Smooth muscle cell (in vitro differentiated cells): Measurements from ENCODE around the gene WWOX. TPM values are rescaled to one million over a fixed set of nuclear protein-coding genes. Genes with fewer than 3 reads are reported as not detected.
A peak's percentile ranks its signal among the peaks of the same experiment; 100 is the strongest.

Experiments used
- DNase-seq: peaks from one replicate; lab custom pipeline; 2025; ENCODE audit not compliant: unreplicated experiment; lab: John Stamatoyannopoulos, UW
- H2AFZ ChIP-seq: fragments of 200-600 bp; sonication (generic); 2 replicates; pipeline ENCODE4 v1.6.0; 2016; ENCODE audit warnings: antibody characterized with exemption, low read depth, mild to moderate bottlenecking
- H3F3A ChIP-seq: fragments of 200-600 bp; sonication (generic); 2 replicates; pipeline ENCODE4 v1.6.0; 2017; ENCODE audit warnings: antibody characterized with exemption, low read depth
- H3K27ac ChIP-seq: fragments of 200-600 bp; sonication (generic); 2 replicates; pipeline ENCODE4 v1.5.1; 2016; ENCODE audit warnings: low read depth, mild to moderate bottlenecking
- H3K27me3 ChIP-seq: fragments of 200-600 bp; sonication (generic); 2 replicates; pipeline ENCODE4 v1.6.1; 2016; ENCODE audit warnings: low read depth, mild to moderate bottlenecking
- H3K36me3 ChIP-seq: fragments of 200-600 bp; sonication (generic); 2 replicates; pipeline ENCODE4 v1.5.1; 2016; ENCODE audit warnings: low read depth
- H3K4me1 ChIP-seq: fragments of 200-600 bp; sonication (generic); 2 replicates; pipeline ENCODE4 v1.5.1; 2016; ENCODE audit warnings: low read depth
- H3K4me2 ChIP-seq: fragments of 200-600 bp; sonication (generic); 2 replicates; pipeline ENCODE4 v1.6.0; 2016; ENCODE audit warnings: mild to moderate bottlenecking
- H3K4me3 ChIP-seq: fragments of 200-600 bp; sonication (generic); 2 replicates; pipeline ENCODE4 v1.5.1; 2016; ENCODE audit warnings: mild to moderate bottlenecking
- H3K79me2 ChIP-seq: fragments of 200-600 bp; sonication (generic); 2 replicates; pipeline ENCODE4 v1.6.0; 2016; ENCODE audit warnings: low read depth, mild to moderate bottlenecking
- H3K9ac ChIP-seq: fragments of 200-600 bp; sonication (generic); 2 replicates; pipeline ENCODE4 v1.6.0; 2016; ENCODE audit warnings: low read depth
- H3K9me3 ChIP-seq: fragments of 200-600 bp; sonication (generic); replicated peaks from 2 replicates; pipeline ENCODE4 v1.5.1; 2016; ENCODE audit warnings: low read depth
- H4K20me1 ChIP-seq: fragments of 200-600 bp; sonication (generic); 2 replicates; pipeline ENCODE4 v1.6.0; 2016; ENCODE audit warnings: low read depth
- WGBS: methylation state at CpG from one replicate; pipeline ENCODE4 v1.1.7; 2016; ENCODE audit warnings: low lambda C conversion rate; 5-methylcytosine and 5-hydroxymethylcytosine counted together
- polyA plus RNA-seq: library from polyadenylated mRNA; unstranded; fragments of >200 nt; fragmentation: Nextera tagmentation; extraction: Ambion mirVana; gene quantifications from 2 replicates; pipeline ENCODE4 v1.2.1, GENCODE V29; 2016
- total RNA-seq: library from RNA; depleted of rRNA; stranded (reverse); fragments of >200 nt; gene quantifications from 2 replicates; pipeline ENCODE4 v1.2.3, GENCODE V29; 2014
- TF ChIP-seq, protein P1 (sequence below): fragments of 200-600 bp; sonication (generic); IDR thresholded peaks from 2 replicates; pipeline ENCODE4 v1.5.1; 2017; ENCODE audit warnings: borderline replicate concordance, mild to moderate bottlenecking, antibody characterized with exemption; ENCODE audit not compliant: insufficient read depth, poor library complexity, severe bottlenecking

WWOX gene
- total and polyA plus RNA-seq, 2 experiments from 2014 or later = 7.5 to 14.0 TPM

DNA sequence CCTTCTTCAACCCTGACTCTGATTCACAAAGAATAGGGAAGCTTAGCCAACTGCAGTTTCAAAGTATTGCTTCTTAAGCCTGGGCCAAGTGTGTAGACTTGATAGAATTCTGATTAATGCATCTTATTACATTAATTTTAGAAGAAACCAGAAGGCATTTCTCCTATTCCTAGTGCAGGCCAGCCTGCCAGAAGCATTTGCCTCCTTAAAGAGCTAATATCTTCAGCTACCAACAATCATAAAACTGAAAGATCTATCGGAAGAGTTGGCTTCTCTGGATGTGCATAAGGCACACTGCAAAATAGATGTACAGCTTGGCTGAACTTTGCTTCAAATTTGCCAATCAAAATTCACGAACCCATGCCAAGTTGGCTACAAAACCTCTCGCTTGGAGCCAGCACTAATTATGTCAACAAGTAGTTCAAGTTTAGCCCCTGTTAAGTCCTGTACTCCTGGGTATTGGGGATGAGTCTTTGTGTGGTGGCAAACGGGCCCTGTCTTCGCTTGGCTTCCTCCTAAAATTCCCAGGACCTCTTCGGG lies 717.8 kb downstream of the WWOX start:
- peak overlapping the region; percentile 34 for H3K4me2 ChIP-seq

DNA sequence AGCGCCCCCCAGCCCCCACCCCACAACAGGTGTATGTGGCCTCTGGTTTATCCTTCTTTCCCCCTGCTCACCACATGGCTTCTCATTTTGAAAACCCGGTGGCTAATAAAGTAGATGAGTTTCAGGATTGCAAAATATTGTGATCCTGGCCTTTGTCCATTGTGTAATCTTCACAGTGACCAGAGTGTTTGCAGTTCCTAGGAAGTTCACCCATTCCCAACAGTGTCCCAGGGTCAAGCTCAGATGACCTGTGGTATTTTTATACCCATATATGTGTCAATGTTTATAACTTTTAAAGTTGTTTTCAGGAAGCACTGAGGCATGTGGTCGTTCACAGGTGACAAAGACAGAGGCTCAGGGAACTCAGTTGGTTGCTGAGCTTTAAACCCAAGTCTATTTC lies 721.9 kb downstream of the WWOX start:
- WGBS = 67% methylated on average over 3 of the region's 3 CpGs
- Histone ChIP-seq H3K36me3 (no peaks in the 10 kb centered on the region), H3K9me3 (no peaks in the 10 kb centered on the region), H3K4me3 (no peak overlapping the region), H3K4me2 (no peak overlapping the region), H3K27ac (no peak overlapping the region), H2AFZ (no peak overlapping the region), H3K27me3 (no peaks in the 10 kb centered on the region), H4K20me1 (no peaks in the 10 kb centered on the region), H3K9ac (no peak overlapping the region), H3K79me2 (no peaks in the 10 kb centered on the region), H3K4me1 (no peaks in the 10 kb centered on the region), H3F3A (peaks cover 3% of the 10 kb centered on the region)
- no peak for DNase-seq
- TF ChIP-seq, protein P1, sequence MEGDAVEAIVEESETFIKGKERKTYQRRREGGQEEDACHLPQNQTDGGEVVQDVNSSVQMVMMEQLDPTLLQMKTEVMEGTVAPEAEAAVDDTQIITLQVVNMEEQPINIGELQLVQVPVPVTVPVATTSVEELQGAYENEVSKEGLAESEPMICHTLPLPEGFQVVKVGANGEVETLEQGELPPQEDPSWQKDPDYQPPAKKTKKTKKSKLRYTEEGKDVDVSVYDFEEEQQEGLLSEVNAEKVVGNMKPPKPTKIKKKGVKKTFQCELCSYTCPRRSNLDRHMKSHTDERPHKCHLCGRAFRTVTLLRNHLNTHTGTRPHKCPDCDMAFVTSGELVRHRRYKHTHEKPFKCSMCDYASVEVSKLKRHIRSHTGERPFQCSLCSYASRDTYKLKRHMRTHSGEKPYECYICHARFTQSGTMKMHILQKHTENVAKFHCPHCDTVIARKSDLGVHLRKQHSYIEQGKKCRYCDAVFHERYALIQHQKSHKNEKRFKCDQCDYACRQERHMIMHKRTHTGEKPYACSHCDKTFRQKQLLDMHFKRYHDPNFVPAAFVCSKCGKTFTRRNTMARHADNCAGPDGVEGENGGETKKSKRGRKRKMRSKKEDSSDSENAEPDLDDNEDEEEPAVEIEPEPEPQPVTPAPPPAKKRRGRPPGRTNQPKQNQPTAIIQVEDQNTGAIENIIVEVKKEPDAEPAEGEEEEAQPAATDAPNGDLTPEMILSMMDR = no peak

More for the DNA sequence above, 717.8 kb downstream of the WWOX start:
- H3K9me3 ChIP-seq = no peaks in the 10 kb centered on the region
- no peaks in the 10 kb centered on the region for H3K27me3 ChIP-seq
- WGBS = 95% methylated on average over 6 of the region's 6 CpGs
- no peaks in the 10 kb centered on the region for H3K79me2 ChIP-seq
- no peak overlapping the region for H3K9ac ChIP-seq
- H3F3A ChIP-seq = peaks cover 3% of the 10 kb centered on the region
- H4K20me1 ChIP-seq = no peaks in the 10 kb centered on the region
- peaks cover 3% of the 10 kb centered on the region for H3K4me1 ChIP-seq
- no peak overlapping the region for H2AFZ ChIP-seq
- no peak for DNase-seq
- no peaks in the 10 kb centered on the region for H3K36me3 ChIP-seq
- TF ChIP-seq, protein P1 = no peak
- H3K27ac ChIP-seq = no peak overlapping the region
- H3K4me3 ChIP-seq = no peak overlapping the region

DNA sequence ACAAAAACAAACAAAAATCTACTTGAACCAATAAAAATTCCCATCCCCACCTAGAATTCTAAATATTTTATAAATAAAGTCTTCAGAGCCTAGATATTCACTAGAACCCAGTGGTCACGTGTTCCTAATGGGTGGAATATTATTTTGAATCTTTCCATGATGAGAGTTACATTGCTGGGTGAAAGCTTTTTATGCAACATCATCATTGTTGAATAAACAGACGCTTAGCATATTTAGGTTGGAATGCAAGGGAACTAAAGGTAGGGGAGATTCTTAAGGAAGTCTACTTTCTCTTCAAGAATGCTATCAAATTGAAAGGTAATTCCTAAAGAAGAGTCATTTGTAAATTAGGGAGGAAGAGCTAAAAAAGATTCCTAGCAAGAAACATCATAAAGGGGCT lies 723.1 kb downstream of the WWOX start:
- Histone ChIP-seq H4K20me1 (no peaks in the 10 kb centered on the region), H2AFZ (no peak overlapping the region), H3F3A (no peaks in the 10 kb centered on the region), H3K27ac (no peak overlapping the region), H3K9ac (no peak overlapping the region), H3K4me1 (no peaks in the 10 kb centered on the region), H3K4me2 (no peak overlapping the region), H3K4me3 (no peak overlapping the region), H3K79me2 (no peaks in the 10 kb centered on the region), H3K36me3 (no peaks in the 10 kb centered on the region), H3K27me3 (no peaks in the 10 kb centered on the region), H3K9me3 (no peaks in the 10 kb centered on the region)
- DNase-seq = no peak
- TF ChIP-seq, protein P1 = no peak
- 81% methylated on average over 2 of the region's 2 CpGs for WGBS

DNA sequence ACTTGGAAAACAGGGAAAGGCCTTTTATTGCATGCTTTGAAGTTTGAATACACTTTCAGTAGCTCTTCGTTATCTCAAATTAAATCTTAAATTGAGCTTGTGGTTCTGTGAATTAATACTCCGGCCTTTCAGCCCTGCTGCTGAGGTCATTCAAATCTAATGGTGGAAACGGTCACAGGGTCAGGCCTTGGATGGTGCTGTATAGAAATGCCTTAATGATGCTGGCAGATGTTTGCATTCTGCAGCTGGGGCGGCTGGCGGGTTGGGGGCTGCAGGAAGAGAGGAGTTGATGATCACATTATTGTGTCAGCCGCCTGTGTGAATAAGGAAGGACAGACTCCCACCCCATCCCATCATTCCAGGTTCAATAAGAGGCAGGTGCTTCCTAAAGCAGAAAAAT lies 723.6 kb downstream of the WWOX start:
- TF ChIP-seq, protein P1 = no peak
- Histone ChIP-seq H3K4me3 (no peak overlapping the region), H3K79me2 (no peaks in the 10 kb centered on the region), H3K36me3 (no peaks in the 10 kb centered on the region), H4K20me1 (no peaks in the 10 kb centered on the region), H3K4me1 (no peaks in the 10 kb centered on the region), H3K9ac (no peak overlapping the region), H3K27ac (no peak overlapping the region), H2AFZ (no peak overlapping the region), H3K27me3 (no peaks in the 10 kb centered on the region), H3F3A (no peaks in the 10 kb centered on the region), H3K4me2 (no peak overlapping the region), H3K9me3 (no peaks in the 10 kb centered on the region)
- no peak for DNase-seq
- 73% methylated on average over 6 of the region's 6 CpGs for WGBS
